Neural progenitor cell (in vitro differentiated cells): Measurements from ENCODE around the gene FHOD3.

ENCODE experiments used
- EZH2 ChIP-seq: fragments of 200-600 bp; sonication (generic); IDR thresholded peaks from 2 replicates; pipeline ENCODE4 v1.6.1; 2017; ENCODE audit warnings: antibody characterized with exemption, mild to moderate bottlenecking, moderate library complexity
- TF ChIP-seq, protein P1 (sequence below): fragments of 200-600 bp; sonication (generic); IDR thresholded peaks from 2 replicates; pipeline ENCODE4 v1.5.1; 2017; ENCODE audit warnings: antibody characterized with exemption, mild to moderate bottlenecking

- TF ChIP-seq, protein P1, sequence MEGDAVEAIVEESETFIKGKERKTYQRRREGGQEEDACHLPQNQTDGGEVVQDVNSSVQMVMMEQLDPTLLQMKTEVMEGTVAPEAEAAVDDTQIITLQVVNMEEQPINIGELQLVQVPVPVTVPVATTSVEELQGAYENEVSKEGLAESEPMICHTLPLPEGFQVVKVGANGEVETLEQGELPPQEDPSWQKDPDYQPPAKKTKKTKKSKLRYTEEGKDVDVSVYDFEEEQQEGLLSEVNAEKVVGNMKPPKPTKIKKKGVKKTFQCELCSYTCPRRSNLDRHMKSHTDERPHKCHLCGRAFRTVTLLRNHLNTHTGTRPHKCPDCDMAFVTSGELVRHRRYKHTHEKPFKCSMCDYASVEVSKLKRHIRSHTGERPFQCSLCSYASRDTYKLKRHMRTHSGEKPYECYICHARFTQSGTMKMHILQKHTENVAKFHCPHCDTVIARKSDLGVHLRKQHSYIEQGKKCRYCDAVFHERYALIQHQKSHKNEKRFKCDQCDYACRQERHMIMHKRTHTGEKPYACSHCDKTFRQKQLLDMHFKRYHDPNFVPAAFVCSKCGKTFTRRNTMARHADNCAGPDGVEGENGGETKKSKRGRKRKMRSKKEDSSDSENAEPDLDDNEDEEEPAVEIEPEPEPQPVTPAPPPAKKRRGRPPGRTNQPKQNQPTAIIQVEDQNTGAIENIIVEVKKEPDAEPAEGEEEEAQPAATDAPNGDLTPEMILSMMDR, result no peak
- no peak for TF ChIP-seq EZH2
Measured at GRCh38 chr18:36467614-36468013, 170.1 kb downstream of the FHOD3 start.
